HepG2 (cell line): ENCODE measurements around the gene GFAP. TPM values are rescaled to one million over a fixed set of nuclear protein-coding genes. Genes with fewer than 3 reads are reported as not detected.

ENCODE experiments used
- ATAC-seq: fragments of 200-7000 bp; cut with Tn5 transposase; 3 replicates; pipeline ENCODE4 v1.9.1; 2020; ENCODE audit warnings: mild to moderate bottlenecking, moderate library complexity
- BruUV-seq: library from RNA; stranded (reverse); fragments of 400-500 nt; replicated peaks from 2 replicates; lab custom pipeline; 2021; lab: Mats Ljungman, UMichigan
- CTCF ChIA-PET: fragments of 300-600 bp; formaldehyde crosslinking; extraction: SDS; loops from one replicate; lab custom pipeline; 2021; ENCODE audit warnings: low total read pairs, inconsistent platforms, low intra/inter-chr PET ratio; lab: Yijun Ruan, JAX
- POLR2A ChIA-PET: fragments of 350-600 bp; sonication (Branson Sonifier 250); formaldehyde crosslinking; loops from one replicate; lab custom pipeline; 2020; ENCODE audit warnings: antibody characterized with exemption, inconsistent platforms; lab: Yijun Ruan, JAX
- DNase-seq: peaks from one replicate; pipeline ENCODE4 v3.0.0-alpha.2; 2015; ENCODE audit warnings: low spot score
- FAIRE-seq: peaks from 3 replicates; lab custom pipeline; 2011; peaks lifted over from hg19 to GRCh38; lab: Jason Lieb, UNC
- H2AFZ ChIP-seq: one replicate; pipeline ENCODE4 v1.6.1; 2011; ENCODE audit warnings: low read length, inconsistent platforms
- H3K27ac ChIP-seq: fragments of 300-600 bp; 3 replicates; pipeline ENCODE4 v1.8.0; 2011; ENCODE audit warnings: mixed run types, mild to moderate bottlenecking, mixed read lengths, low read length, inconsistent platforms; ENCODE audit not compliant: insufficient read depth; ENCODE audit errors: extremely low read length
- H3K27me3 ChIP-seq, 2 experiments: fragments of 200-600 bp in 1 of 2; 2 replicates in 1 of 2; 3 replicates in 1 of 2; pipeline versions ENCODE4 v1.6.0 to v1.8.0; 2011; ENCODE audit warnings: low read length in 2 of 2, mild to moderate bottlenecking in 2 of 2, moderate library complexity in 2 of 2, inconsistent platforms in 1 of 2; ENCODE audit not compliant: insufficient read depth in 2 of 2, control insufficient read depth in 1 of 2
- H3K36me3 ChIP-seq, 2 experiments: fragments of 200-600 bp in 1 of 2; replicated peaks in 1 of 2; 2 replicates in 1 of 2; 3 replicates in 1 of 2; pipeline versions ENCODE4 v1.5.1 to v1.8.0; 2011; ENCODE audit warnings: low read length in 2 of 2, inconsistent platforms in 1 of 2; ENCODE audit not compliant: insufficient read depth in 2 of 2, control insufficient read depth in 1 of 2
- H3K4me1 ChIP-seq: 2 replicates; pipeline ENCODE4 v1.5.1; 2012; ENCODE audit warnings: low read length, inconsistent platforms; ENCODE audit not compliant: insufficient read depth
- H3K4me2 ChIP-seq: 2 replicates; pipeline ENCODE4 v1.6.0; 2011; ENCODE audit warnings: low read depth, low read length, inconsistent platforms
- H3K4me3 ChIP-seq, 3 experiments: fragments of 200-600 bp in 1 of 3; sonication (generic), shearing (Covaris generic) in 1 of 3; replicated peaks in 1 of 3; 2 replicates each; pipeline ENCODE4 v1.5.1; 2011 to 2016; ENCODE audit warnings: low read length in 3 of 3, inconsistent platforms in 2 of 3, low read depth in 2 of 3, mild to moderate bottlenecking in 2 of 3, control low read depth in 1 of 3, mixed read lengths in 1 of 3; ENCODE audit not compliant: insufficient read depth in 1 of 3
- H3K79me2 ChIP-seq: one replicate; pipeline ENCODE4 v1.6.1; 2011; ENCODE audit warnings: low read length, inconsistent platforms; ENCODE audit not compliant: insufficient read depth
- H3K9ac ChIP-seq: 2 replicates; pipeline ENCODE4 v1.6.0; 2011; ENCODE audit warnings: mild to moderate bottlenecking, low read depth, low read length, inconsistent platforms; ENCODE audit not compliant: insufficient read depth
- H3K9me3 ChIP-seq: 2 replicates; pipeline ENCODE4 v1.5.1; 2012; ENCODE audit warnings: mild to moderate bottlenecking, low read length
- H4K20me1 ChIP-seq: 2 replicates; pipeline ENCODE4 v1.6.0; 2011; ENCODE audit warnings: inconsistent platforms, mild to moderate bottlenecking, low read length, moderate library complexity; ENCODE audit not compliant: insufficient read depth
- ERF ChIP-seq: IDR thresholded peaks from 2 replicates; pipeline ENCODE4 v1.6.1; 2018; ENCODE audit warnings: missing biosample characterization, missing genetic modification reagents
- HIVEP1 ChIP-seq: sonication (generic); formaldehyde crosslinking; IDR thresholded peaks from 2 replicates; pipeline ENCODE4 v1.4.0; 2020; ENCODE audit warnings: mild to moderate bottlenecking, missing genetic modification reagents
- MAFF ChIP-seq: IDR thresholded peaks from 2 replicates; pipeline ENCODE4 v1.6.1; 2011; ENCODE audit warnings: low read depth, low read length, improper control_type of control experiment
- MAFG ChIP-seq: sonication (generic); formaldehyde crosslinking; IDR thresholded peaks from 2 replicates; pipeline ENCODE4 v1.5.1; 2020; ENCODE audit warnings: mild to moderate bottlenecking, missing genetic modification reagents
- NBN ChIP-seq: fragments of 450-650 bp; conservative IDR thresholded peaks from 2 replicates; pipeline ENCODE4 v1.6.1; 2017
- NFYC ChIP-seq: IDR thresholded peaks from 2 replicates; pipeline ENCODE4 v1.6.1; 2016; ENCODE audit warnings: missing genetic modification reagents, missing compliant biosample characterization
- RAD21 ChIP-seq: fragments of 450-650 bp; formaldehyde crosslinking; IDR thresholded peaks from 2 replicates; pipeline ENCODE4 v1.5.0; 2020; ENCODE audit warnings: mild to moderate bottlenecking
- RBM22 ChIP-seq: fragments of 200-400 bp; formaldehyde crosslinking; optimal IDR thresholded peaks from 2 replicates; pipeline ENCODE3; 2017; ENCODE audit warnings: mild to moderate bottlenecking, low read length, moderate library complexity
- RORA ChIP-seq: sonication (generic); formaldehyde crosslinking; IDR thresholded peaks from 2 replicates; pipeline ENCODE4 v1.5.0; 2020; ENCODE audit warnings: mild to moderate bottlenecking, missing genetic modification reagents, moderate library complexity
- SALL1 ChIP-seq: sonication (generic); formaldehyde crosslinking; IDR thresholded peaks from 2 replicates; pipeline ENCODE4 v1.8.0; 2022; ENCODE audit warnings: mild to moderate bottlenecking, missing genetic modification reagents
- SMC3 ChIP-seq: IDR thresholded peaks from 2 replicates; pipeline ENCODE4 v1.6.1; 2011; ENCODE audit warnings: low read length, improper control_type of control experiment
- THAP11 ChIP-seq: IDR thresholded peaks from 2 replicates; pipeline ENCODE4 v1.6.1; 2016; ENCODE audit warnings: missing biosample characterization, missing genetic modification reagents
- ZFP82 ChIP-seq: sonication (generic); formaldehyde crosslinking; IDR thresholded peaks from 2 replicates; pipeline ENCODE4 v1.5.1; 2020; ENCODE audit warnings: mild to moderate bottlenecking, missing genetic modification reagents, borderline replicate concordance
- ZNF12 ChIP-seq: sonication (generic); formaldehyde crosslinking; IDR thresholded peaks from 2 replicates; pipeline ENCODE4 v1.5.0; 2020; ENCODE audit warnings: missing genetic modification reagents
- ZNF230 ChIP-seq: sonication (generic); formaldehyde crosslinking; IDR thresholded peaks from 2 replicates; pipeline ENCODE4 v1.4.0; 2020; ENCODE audit warnings: mild to moderate bottlenecking, missing genetic modification reagents
- ZNF263 ChIP-seq: sonication (generic); formaldehyde crosslinking; IDR thresholded peaks from 2 replicates; pipeline ENCODE4 v1.4.0; 2020; ENCODE audit warnings: missing genetic modification reagents
- ZNF317 ChIP-seq: sonication (generic); formaldehyde crosslinking; IDR thresholded peaks from 2 replicates; pipeline ENCODE4 v1.5.0; 2020; ENCODE audit warnings: mild to moderate bottlenecking, missing genetic modification reagents
- ZNF441 ChIP-seq: sonication (generic); formaldehyde crosslinking; IDR thresholded peaks from 2 replicates; pipeline ENCODE4 v1.7.0; 2021; ENCODE audit warnings: missing genetic modification reagents, borderline replicate concordance
- ZNF460 ChIP-seq: sonication (generic); formaldehyde crosslinking; IDR thresholded peaks from 2 replicates; pipeline ENCODE4 v1.5.1; 2020; ENCODE audit warnings: missing genetic modification reagents, mild to moderate bottlenecking, borderline replicate concordance
- ZNF501 ChIP-seq: sonication (generic); formaldehyde crosslinking; IDR thresholded peaks from 2 replicates; pipeline ENCODE4 v1.5.1; 2020; ENCODE audit warnings: mild to moderate bottlenecking, moderate library complexity, missing genetic modification reagents
- WGBS: methylation state at CpG from one replicate; pipeline ENCODE4 v1.1.6; 2017; ENCODE audit warnings: low lambda C conversion rate; 5-methylcytosine and 5-hydroxymethylcytosine counted together
- in situ Hi-C: cut with HindIII; loops from 2 replicates; pipeline ENCODE4 v1.10.0; 2017; ENCODE audit warnings: low pct_unique_long_range_greater_than_20kb; ENCODE audit not compliant: extremely low pct_ligation_motif_present
- intact Hi-C: fragments of 100-400 bp; cut with micrococcal nuclease; formaldehyde crosslinking; loops from one replicate; pipeline ENCODE4 v1.10.0; 2022; ENCODE audit not compliant: unreplicated experiment
- polyA plus RNA-seq, 8 experiments: library from polyadenylated mRNA; depleted of rRNA in 3 of 8; stranded (reverse) in 7 of 8; unstranded in 1 of 8; fragments of >200 nt; fragmentation: Illumina TruSeq in 4 of 8; extraction: Trizol in 4 of 8; gene quantifications; 2 replicates each; pipeline versions ENCODE4 v1.2.1 to v1.2.3, GENCODE V29; 2011 to 2016; ENCODE audit warnings: low read depth in 4 of 8, missing spikeins in 1 of 8, mixed read lengths in 1 of 8; ENCODE audit not compliant: insufficient read depth in 1 of 8
- total RNA-seq, 5 experiments: library from RNA; depleted of rRNA; stranded (reverse); fragments of >200 nt; fragmentation: Illumina TruSeq; extraction: Trizol; gene quantifications; 2 replicates each; pipeline ENCODE4 v1.2.3, GENCODE V29; 2016; ENCODE audit warnings: low read depth in 1 of 5
- TF ChIP-seq, protein P1 (sequence below): sonication (generic); formaldehyde crosslinking; IDR thresholded peaks from 2 replicates; pipeline ENCODE4 v1.5.0; 2020; ENCODE audit warnings: missing genetic modification reagents
- TF ChIP-seq, protein P2 (sequence below): sonication (generic); formaldehyde crosslinking; IDR thresholded peaks from 2 replicates; pipeline ENCODE4 v1.8.1; 2022; ENCODE audit warnings: mild to moderate bottlenecking, missing genetic modification reagents
- TF ChIP-seq, protein P3 (sequence below): IDR thresholded peaks from 2 replicates; pipeline ENCODE4 v1.6.1; 2016; ENCODE audit warnings: low read depth, borderline replicate concordance

The GFAP gene
- total and polyA plus RNA-seq, 2 of the 13 experiments (the other 11 are each of a cell fraction or from before 2014, with no cell fraction given): 0.11 to 0.29 TPM

DNA sequence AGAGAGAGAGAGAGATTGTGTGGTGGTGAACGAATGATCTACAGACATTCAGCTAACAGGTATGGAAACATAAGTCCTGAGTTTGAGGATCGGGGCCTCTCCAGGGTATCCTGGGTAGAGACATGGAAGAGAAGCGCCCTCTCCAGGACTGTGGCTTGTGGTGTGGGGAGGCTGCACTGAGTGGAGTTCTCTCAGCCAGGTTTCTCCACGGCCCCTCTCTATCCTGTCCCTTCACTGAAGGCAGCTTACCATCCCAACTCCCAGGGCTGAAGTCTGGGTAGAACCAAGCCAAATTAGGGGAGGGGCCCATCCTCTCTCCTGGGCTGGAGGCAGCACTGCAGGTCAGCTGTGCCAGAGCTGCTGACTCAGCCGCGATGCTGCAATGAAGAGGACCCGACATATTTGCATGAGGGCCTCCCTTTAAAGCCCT, 46.6 kb upstream of the GFAP start:
- ATAC-seq (peak; percentile 91), DNase-seq (peak; percentile 49), FAIRE-seq (peak; percentile 61)
- ChIA-PET CTCF (no interaction called here), POLR2A (interaction anchor here (0.7 kb wide), 1 partner anchor 18 kb away, joined by 3 read pairs; no protein-coding TSS in a partner anchor)
- Histone ChIP-seq H3K27ac (no peak overlapping the region), H3K9ac (no peak overlapping the region), H3K4me2 (peak overlapping the region; percentile 62), H3K9me3 (no peaks in the 10 kb centered on the region), H3K27me3 (peaks cover 8 to 40% of the 10 kb centered on the region in 2 experiments), H2AFZ (no peak overlapping the region), H4K20me1 (no peaks in the 10 kb centered on the region), H3K79me2 (no peaks in the 10 kb centered on the region), H3K4me1 (peaks cover 21% of the 10 kb centered on the region), H3K4me3 (peak overlapping the region in 1 of 3 experiments; percentile 21; a peak in 1 of 6 replicates), H3K36me3 (no peaks in the 10 kb centered on the region)
- intact Hi-C loops: loop anchor here (2.0 kb wide), 1 partner anchor 41 kb away; no protein-coding TSS in a partner anchor
- 0% methylated on average over 7 of the region's 7 CpGs for WGBS
- no TSS peak for BruUV-seq
- in situ Hi-C loops: loop anchor here (5.0 kb wide), 1 partner anchor 40 kb away; no protein-coding TSS in a partner anchor
- TF ChIP-seq ZNF501 (CRISPR knock-in tag): no peak
- TF ChIP-seq SALL1 (CRISPR knock-in tag): 0 out of 2 replicates have a peak, but pooled peaks have one; percentile 20
- TF ChIP-seq NFYC (CRISPR knock-in tag): no peak
- no peak for TF ChIP-seq ZNF460
- peak; percentile 42 for TF ChIP-seq RAD21 (CRISPR knock-in tag)
- no peak for TF ChIP-seq HIVEP1
- TF ChIP-seq, protein P1, sequence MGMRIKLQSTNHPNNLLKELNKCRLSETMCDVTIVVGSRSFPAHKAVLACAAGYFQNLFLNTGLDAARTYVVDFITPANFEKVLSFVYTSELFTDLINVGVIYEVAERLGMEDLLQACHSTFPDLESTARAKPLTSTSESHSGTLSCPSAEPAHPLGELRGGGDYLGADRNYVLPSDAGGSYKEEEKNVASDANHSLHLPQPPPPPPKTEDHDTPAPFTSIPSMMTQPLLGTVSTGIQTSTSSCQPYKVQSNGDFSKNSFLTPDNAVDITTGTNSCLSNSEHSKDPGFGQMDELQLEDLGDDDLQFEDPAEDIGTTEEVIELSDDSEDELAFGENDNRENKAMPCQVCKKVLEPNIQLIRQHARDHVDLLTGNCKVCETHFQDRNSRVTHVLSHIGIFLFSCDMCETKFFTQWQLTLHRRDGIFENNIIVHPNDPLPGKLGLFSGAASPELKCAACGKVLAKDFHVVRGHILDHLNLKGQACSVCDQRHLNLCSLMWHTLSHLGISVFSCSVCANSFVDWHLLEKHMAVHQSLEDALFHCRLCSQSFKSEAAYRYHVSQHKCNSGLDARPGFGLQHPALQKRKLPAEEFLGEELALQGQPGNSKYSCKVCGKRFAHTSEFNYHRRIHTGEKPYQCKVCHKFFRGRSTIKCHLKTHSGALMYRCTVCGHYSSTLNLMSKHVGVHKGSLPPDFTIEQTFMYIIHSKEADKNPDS (CRISPR knock-in tag): no peak
- no peak for TF ChIP-seq NBN
- TF ChIP-seq ZFP82 (CRISPR knock-in tag): no peak
- peak; percentile 61; the same call in 1 of the 2 replicates for TF ChIP-seq MAFF
- no peak for TF ChIP-seq RORA (CRISPR knock-in tag)
- TF ChIP-seq, protein P2, sequence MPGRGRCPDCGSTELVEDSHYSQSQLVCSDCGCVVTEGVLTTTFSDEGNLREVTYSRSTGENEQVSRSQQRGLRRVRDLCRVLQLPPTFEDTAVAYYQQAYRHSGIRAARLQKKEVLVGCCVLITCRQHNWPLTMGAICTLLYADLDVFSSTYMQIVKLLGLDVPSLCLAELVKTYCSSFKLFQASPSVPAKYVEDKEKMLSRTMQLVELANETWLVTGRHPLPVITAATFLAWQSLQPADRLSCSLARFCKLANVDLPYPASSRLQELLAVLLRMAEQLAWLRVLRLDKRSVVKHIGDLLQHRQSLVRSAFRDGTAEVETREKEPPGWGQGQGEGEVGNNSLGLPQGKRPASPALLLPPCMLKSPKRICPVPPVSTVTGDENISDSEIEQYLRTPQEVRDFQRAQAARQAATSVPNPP: no peak
- TF ChIP-seq, protein P3, sequence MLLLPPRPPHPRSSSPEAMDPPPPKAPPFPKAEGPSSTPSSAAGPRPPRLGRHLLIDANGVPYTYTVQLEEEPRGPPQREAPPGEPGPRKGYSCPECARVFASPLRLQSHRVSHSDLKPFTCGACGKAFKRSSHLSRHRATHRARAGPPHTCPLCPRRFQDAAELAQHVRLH (CRISPR knock-in tag): no peak
- 0 out of 2 replicates have a peak, but pooled peaks have one; percentile 13 for TF ChIP-seq THAP11
- TF ChIP-seq SMC3: peak; percentile 38; the same call in 1 of the 2 replicates
- no peak for TF ChIP-seq MAFG (CRISPR knock-in tag)
- peak; percentile 59; the same call in 1 of the 2 replicates for TF ChIP-seq ZNF317 (CRISPR knock-in tag)
- TF ChIP-seq RBM22: no peak
- TF ChIP-seq ZNF12 (CRISPR knock-in tag): peak; percentile 35; the same call in 1 of the 2 replicates
- TF ChIP-seq ERF: no peak
- TF ChIP-seq ZNF263 (CRISPR knock-in tag): no peak
- TF ChIP-seq ZNF230 (CRISPR knock-in tag): no peak
- peak; percentile 61; the same call in 1 of the 2 replicates for TF ChIP-seq ZNF441 (CRISPR knock-in tag)
